Small intestine (tissue), 7 donors: ENCODE data around the gene KIAA1191. TPM values are rescaled to one million over a fixed set of nuclear protein-coding genes. Genes with fewer than 3 reads are reported as not detected.

ENCODE experiments used
- DNase-seq, 2 donors: peaks; one replicate each; pipeline versions ENCODE4 v3.0.0 to v3.0.0-alpha.2; 2013
- FAIRE-seq: peaks from 2 replicates; lab custom pipeline; 2012; peaks lifted over from hg19 to GRCh38; lab: Jason Lieb, UNC
- H3K27ac ChIP-seq, 3 donors: one replicate each; pipeline ENCODE4 v1.5.1; 2013; ENCODE audit warnings: low read length in 2 of 3, mild to moderate bottlenecking in 2 of 3, control low read depth in 1 of 3, inconsistent platforms in 1 of 3, low read depth in 1 of 3, moderate library complexity in 1 of 3
- H3K27me3 ChIP-seq, 3 donors: one replicate each; pipeline ENCODE4 v1.6.1; 2013; ENCODE audit warnings: low read length in 3 of 3, inconsistent platforms in 1 of 3; ENCODE audit not compliant: control insufficient read depth in 3 of 3, insufficient read depth in 3 of 3
- H3K36me3 ChIP-seq, 3 donors: one replicate each; pipeline ENCODE4 v1.6.1; 2013; ENCODE audit warnings: low read length in 3 of 3, inconsistent platforms in 1 of 3, low read depth in 1 of 3, mild to moderate bottlenecking in 1 of 3, moderate library complexity in 1 of 3; ENCODE audit not compliant: control insufficient read depth in 3 of 3, insufficient read depth in 2 of 3
- H3K4me1 ChIP-seq, 3 donors: one replicate each; pipeline ENCODE4 v1.6.1; 2013; ENCODE audit warnings: low read length in 2 of 3, inconsistent platforms in 1 of 3, low read depth in 1 of 3, mild to moderate bottlenecking in 1 of 3, moderate library complexity in 1 of 3; ENCODE audit not compliant: control insufficient read depth in 3 of 3, insufficient read depth in 2 of 3
- H3K4me3 ChIP-seq, 3 donors: one replicate each; pipeline ENCODE4 v1.5.1; 2013; ENCODE audit warnings: low read length in 3 of 3, control low read depth in 1 of 3, inconsistent platforms in 1 of 3, low read depth in 1 of 3, mild to moderate bottlenecking in 1 of 3, moderate library complexity in 1 of 3
- H3K9me3 ChIP-seq, 2 donors: one replicate each; pipeline ENCODE4 v1.6.1; 2013; ENCODE audit warnings: low read depth in 1 of 2, low read length in 1 of 2; ENCODE audit not compliant: control insufficient read depth in 2 of 2, insufficient read depth in 1 of 2
- WGBS, 3 donors: extraction: QIAGEN DNeasy Blood & Tissue Kit; methylation state at CpG; one replicate each; pipeline ENCODE4 v1.1.7; 2013; 5-methylcytosine and 5-hydroxymethylcytosine counted together
- polyA plus RNA-seq, 4 donors: library from polyadenylated mRNA; stranded (reverse) in 3 of 4; unstranded in 1 of 4; fragments of 200-250 nt in 3 of 4; fragments of 120-200 nt in 1 of 4; gene quantifications; one replicate each; pipeline versions ENCODE4 v1.2.1 to v1.2.3, GENCODE V29; 2013
- donor health status: healthy with polysubstance abuse.
- donor health status: control.
- donor health status: control.
- donor health status: Bipolar disorder and iron deficiency.
- donor health status: healthy.

The KIAA1191 gene
- polyA plus RNA-seq, 4 donors, result 43.7 to 132 (median 84.9) TPM

GRCh38 chr5:176365351-176366231 lies 4.0 kb upstream of the KIAA1191 start, which contains the start of gene ARL10:
TSS of gene ARL10 (plus strand) at chr5:176365487. CDS start at chr5:176365564, 77 bp downstream.
- WGBS, 3 donors, result 0 to 3% (median 1%) methylated on average over 65 to 108 of the region's 108 CpGs
- Histone ChIP-seq H3K27me3 (peaks cover 0 to 23% (median 0%) of the 10 kb centered on the region in 3 donors), H3K4me3 (peak within 1 kb of the TSS; percentile 38 to 75 (median 47)), H3K4me1 (no peaks in the 10 kb centered on the region), H3K36me3 (peaks cover 0 to 14% (median 0%) of the 10 kb centered on the region in 3 donors), H3K9me3 (no peaks in the 10 kb centered on the region), H3K27ac (peak within 1 kb of the TSS in 1 of 3 donors; percentile 7)
- DNase-seq (peak in 1 of 2 donors; percentile 68), FAIRE-seq (no peak)

- Histone ChIP-seq H3K27me3 (peaks cover 0 to 23% (median 0%) of the 10 kb centered on the region in 3 donors), H3K27ac (peak overlapping the region in 1 of 3 donors; percentile 7)
Observed at GRCh38 chr5:176364765-176365350, 3.3 kb upstream of the KIAA1191 start.

GRCh38 chr5:176362233-176362490 lies 598 bp upstream of the KIAA1191 start:
- peaks cover 0 to 13% (median 2%) of the 10 kb centered on the region in 3 donors for H3K36me3 ChIP-seq
- DNase-seq (no peak), FAIRE-seq (no peak)
- H3K27ac ChIP-seq, result peak overlapping the region in 2 of 3 donors; percentile 22 to 65
- peak overlapping the region in 2 of 3 donors; percentile 87 to 92 for H3K4me3 ChIP-seq
- 63 to 70% (median 68%) methylated on average over 8 of the region's 8 CpGs for WGBS, 3 donors
- H3K4me1 ChIP-seq, result peaks cover 0 to 4% (median 0%) of the 10 kb centered on the region in 3 donors
- H3K27me3 ChIP-seq, result peaks cover 0 to 19% (median 0%) of the 10 kb centered on the region in 3 donors
- no peaks in the 10 kb centered on the region for H3K9me3 ChIP-seq

More at GRCh38 chr5:176364765-176365350, 3.3 kb upstream of the KIAA1191 start:
- H3K4me1 ChIP-seq, result no peaks in the 10 kb centered on the region
- 23 to 30% (median 29%) methylated on average over 28 of the region's 28 CpGs for WGBS, 3 donors
- peaks cover 0 to 14% (median 0%) of the 10 kb centered on the region in 3 donors for H3K36me3 ChIP-seq
- DNase-seq (no peak), FAIRE-seq (no peak)
- no peaks in the 10 kb centered on the region for H3K9me3 ChIP-seq
- peak overlapping the region; percentile 18 to 75 (median 47) for H3K4me3 ChIP-seq

- FAIRE-seq, result no peak
- H3K4me1 ChIP-seq, result peaks cover 0 to 4% (median 0%) of the 10 kb centered on the region in 3 donors
- H3K4me3 ChIP-seq, result peak overlapping the region; percentile 84 to 92 (median 87)
- H3K27ac ChIP-seq, result peak overlapping the region; percentile 66 to 80 (median 73)
- peak in 1 of 2 donors; percentile 20 for DNase-seq
- WGBS, 3 donors, result 1 to 2% (median 2%) methylated on average over 27 of the region's 27 CpGs
- peaks cover 0 to 10% (median 0%) of the 10 kb centered on the region in 3 donors for H3K27me3 ChIP-seq
- H3K36me3 ChIP-seq, result peaks cover 0 to 16% (median 2%) of the 10 kb centered on the region in 3 donors
- no peaks in the 10 kb centered on the region for H3K9me3 ChIP-seq
Observed at GRCh38 chr5:176360894-176361436, 599 bp downstream of the KIAA1191 start.

GRCh38 chr5:176359658-176360057 lies 1.9 kb downstream of the KIAA1191 start:
- peaks cover 0 to 4% (median 0%) of the 10 kb centered on the region in 3 donors for H3K27me3 ChIP-seq
- DNase-seq, result peak in 1 of 2 donors; percentile 25
- WGBS, 3 donors, result 54 to 65% (median 60%) methylated on average over 4 of the region's 4 CpGs
- H3K4me1 ChIP-seq, result peaks cover 0 to 4% (median 0%) of the 10 kb centered on the region in 3 donors
- no peak for FAIRE-seq
- no peaks in the 10 kb centered on the region for H3K9me3 ChIP-seq
- H3K36me3 ChIP-seq, result peaks cover 0 to 25% (median 5%) of the 10 kb centered on the region in 3 donors
- no peak overlapping the region for H3K27ac ChIP-seq
- no peak overlapping the region for H3K4me3 ChIP-seq

GRCh38 chr5:176356179-176356566 lies 5.4 kb downstream of the KIAA1191 start:
- Histone ChIP-seq H3K27ac (no peak overlapping the region), H3K27me3 (no peaks in the 10 kb centered on the region), H3K9me3 (no peaks in the 10 kb centered on the region), H3K4me1 (peaks cover 0 to 4% (median 0%) of the 10 kb centered on the region in 3 donors), H3K36me3 (peaks cover 0 to 51% (median 17%) of the 10 kb centered on the region in 3 donors), H3K4me3 (no peak overlapping the region)
- DNase-seq (no peak), FAIRE-seq (no peak)
- 91 to 97% (median 95%) methylated on average over 3 of the region's 3 CpGs for WGBS, 3 donors

- 90 to 94% (median 92%) methylated on average over 16 of the region's 16 CpGs for WGBS, 3 donors
- no peak for DNase-seq
- peaks cover 0 to 4% (median 0%) of the 10 kb centered on the region in 3 donors for H3K4me1 ChIP-seq
- H3K36me3 ChIP-seq, result peaks cover 0 to 55% (median 20%) of the 10 kb centered on the region in 3 donors
- FAIRE-seq, result no peak
- no peak overlapping the region for H3K4me3 ChIP-seq
- no peaks in the 10 kb centered on the region for H3K9me3 ChIP-seq
- H3K27me3 ChIP-seq, result no peaks in the 10 kb centered on the region
- H3K27ac ChIP-seq, result no peak overlapping the region
Observed at GRCh38 chr5:176355400-176356178, 6.0 kb downstream of the KIAA1191 start.
